ENCODE data around the gene TMPO. TPM values are rescaled to one million over a fixed set of nuclear protein-coding genes. Genes with fewer than 3 reads are reported as not detected.

TMPO gene
- total RNA-seq: 237 and 296 TPM in 2 replicates

GRCh38 chr12:98515287-98516110 is at the start of gene TMPO:
Gene TMPO (plus strand): TSS chr12:98515590. CDS start chr12:98515868, 278 bp downstream.

GRCh38 chr12:98593351-98594049 is 78.1 kb downstream of the TMPO start, which contains the start of gene SLC25A3:
Gene SLC25A3 (plus strand): TSS chr12:98593686. CDS start chr12:98593979, 293 bp downstream.

Small RNAs within 50 kb of the gene (small RNA-seq; reads per million reads assigned to genes)
- gene SNORA53: 143 reads per million, percentile 99 among the genes with 10 or more reads in this experiment

Other genes with a start within 250 kb of the TMPO start
- gene SLC25A3, start 78.1 kb downstream of the TMPO start, total RNA-seq: 943 and 994 TPM in 2 replicates
- gene IKBIP, start 129.2 kb downstream of the TMPO start, total RNA-seq: 99.3 and 107 TPM in 2 replicates
- gene APAF1, start 129.7 kb downstream of the TMPO start, total RNA-seq: 48.2 and 49.7 TPM in 2 replicates